K562 (cell line): ENCODE data around the gene DCP2.

Experiments used
- ARID2 ChIP-seq: fragments of 450-650 bp; IDR thresholded peaks from 2 replicates; pipeline ENCODE4 v1.6.1; 2017; ENCODE audit warnings: antibody characterized with exemption, mild to moderate bottlenecking
- BRCA1 ChIP-seq, 2 experiments: fragments of 450-650 bp in 1 of 2; sonication (generic) in 1 of 2; formaldehyde crosslinking in 1 of 2; IDR thresholded peaks; 2 replicates each; pipeline versions ENCODE4 v1.5.0 to v1.6.1; 2017 to 2020; ENCODE audit warnings: mild to moderate bottlenecking in 1 of 2, missing genetic modification reagents in 1 of 2
- CBFB ChIP-seq: sonication (generic); formaldehyde crosslinking; IDR thresholded peaks from 2 replicates; pipeline ENCODE4 v1.4.0; 2020; ENCODE audit warnings: mild to moderate bottlenecking, missing genetic modification reagents
- GTF2A2 ChIP-seq: IDR thresholded peaks from 2 replicates; pipeline ENCODE4 v1.6.1; 2016; ENCODE audit warnings: mild to moderate bottlenecking, missing genetic modification characterization, missing compliant biosample characterization
- KLF1 ChIP-seq: fragments of 450-650 bp; IDR thresholded peaks from 2 replicates; pipeline ENCODE4 v1.6.1; 2016; ENCODE audit warnings: missing genetic modification characterization, missing compliant biosample characterization
- ZNF318 ChIP-seq, 2 experiments: fragments of 450-650 bp; IDR thresholded peaks; 2 replicates each; pipeline ENCODE4 v1.6.1; 2016; ENCODE audit warnings: mild to moderate bottlenecking in 2 of 2, borderline replicate concordance in 1 of 2, low read depth in 1 of 2, moderate library complexity in 1 of 2
- ZSCAN29 ChIP-seq: fragments of 450-650 bp; IDR thresholded peaks from 2 replicates; pipeline ENCODE4 v1.6.1; 2017

- no peak for TF ChIP-seq ARID2
- TF ChIP-seq GTF2A2 (tag): no peak
- TF ChIP-seq ZSCAN29: no peak
- no peak for TF ChIP-seq ZNF318 (IDR thresholded peaks at IDR 0.05; ENCODE audit: borderline replicate concordance in 1 of 2, low read depth in 1 of 2)
- TF ChIP-seq CBFB: no peak
- no peak for TF ChIP-seq BRCA1 (IDR thresholded peaks at IDR 0.05)
- no peak for TF ChIP-seq BRCA1 (CRISPR knock-in tag; IDR thresholded peaks at IDR 0.05)
- TF ChIP-seq KLF1 (tag): no peak
Measured at GRCh38 chr5:112973036-112973435, 3.6 kb upstream of the DCP2 start.
